Measurements from ENCODE around the gene UNC5A. TPM values are rescaled to one million over a fixed set of nuclear protein-coding genes. Genes with fewer than 3 reads are reported as not detected.
A peak's percentile ranks its signal among the peaks of the same experiment; 100 is the strongest.

UNC5A gene
- total and polyA plus RNA-seq, 2 of the 8 experiments (the other 6 are each of a cell fraction or from before 2014, with no cell fraction given), result 4.0 to 7.6 TPM

DNA sequence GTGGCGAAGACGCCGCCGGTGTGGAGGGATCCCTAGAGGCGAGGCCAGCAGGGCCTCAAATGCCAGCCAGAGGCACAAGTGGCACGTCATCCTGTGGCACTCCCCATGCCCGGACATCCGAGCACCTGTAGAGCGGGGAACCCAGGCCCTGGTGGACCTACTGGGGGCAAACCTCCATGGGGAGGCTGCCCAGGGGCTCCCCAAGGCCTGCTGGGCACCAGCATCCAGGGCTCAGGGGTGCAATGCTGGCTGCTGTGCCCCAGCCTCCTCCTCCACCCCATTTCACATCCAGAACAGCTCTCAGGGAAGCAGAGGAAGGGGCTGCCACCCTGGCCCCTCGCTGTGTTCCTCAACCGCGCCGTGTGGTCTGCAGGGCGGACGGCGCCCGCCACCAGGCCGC, 45.2 kb downstream of the UNC5A start:
- no peak overlapping the region for H3K56ac ChIP-seq (replicated peaks; ENCODE audit: insufficient read length, low read depth, low read length)
- H2BK12ac ChIP-seq (ENCODE audit: low read depth, low read length), result 0 out of 2 replicates have a peak overlapping the region, but pooled peaks have one; percentile 9
- FAIRE-seq (no peak), DNase-seq (ENCODE audit: low read depth in 1 of 2, low spot score in 2 of 2) (no peak)
- H2BK20ac ChIP-seq (ENCODE audit: low read length), result no peak overlapping the region
- no peak overlapping the region for H2AFZ ChIP-seq (ENCODE audit: low read length)
- no peak overlapping the region; the same call in 1 of the 2 replicates for H4K8ac ChIP-seq (ENCODE audit: extremely low read depth, insufficient read depth, low read length)
- no peak overlapping the region for H3K4ac ChIP-seq (replicated peaks; ENCODE audit: insufficient read length, low read depth, low read length)
- no peak overlapping the region for H3K4me2 ChIP-seq (ENCODE audit: insufficient read depth in 1 of 2, low read depth in 2 of 2, low read length in 2 of 2)
- H3K27ac ChIP-seq (ENCODE audit: low read depth, low read length), result no peak overlapping the region
- H3K9me3 ChIP-seq (ENCODE audit: insufficient read depth in 2 of 2, low read depth in 1 of 2, low read length in 1 of 2), result no peaks in the 10 kb centered on the region
- H2BK15ac ChIP-seq (ENCODE audit: low read length), result no peak overlapping the region
- no peaks in the 10 kb centered on the region for H3K36me3 ChIP-seq (ENCODE audit: control insufficient read depth in 2 of 4, insufficient read depth in 4 of 4, low read length in 3 of 4)
- no peak overlapping the region for H3K14ac ChIP-seq (ENCODE audit: insufficient read length)
- H3K4me1 ChIP-seq (replicated peaks in 1 of 4; ENCODE audit: control insufficient read depth in 3 of 4, insufficient read depth in 4 of 4, low read length in 3 of 4), result no peaks in the 10 kb centered on the region
- H2BK5ac ChIP-seq (ENCODE audit: low read depth, low read length), result no peak overlapping the region
- WGBS, 2 experiments (ENCODE audit: extremely low coverage in 1 of 2, insufficient coverage in 1 of 2, insufficient read length in 1 of 2, insufficient replicate concordance in 2 of 2, low coverage in 1 of 2, low lambda C conversion rate in 2 of 2, missing lambda C conversion rate in 1 of 2), result 89% methylated on average over 18 of the region's 18 CpGs; no CpG with 5 or more reads in 1 of the 2 experiments
- H3K27me3 ChIP-seq (replicated peaks in 1 of 4; ENCODE audit: control insufficient read depth in 3 of 4, extremely low read depth in 1 of 4, insufficient read depth in 3 of 4, low read length in 3 of 4), result no peaks in the 10 kb centered on the region
- H2AK5ac ChIP-seq (ENCODE audit: low read depth, low read length), result no peak overlapping the region
- H3K18ac ChIP-seq (ENCODE audit: extremely low read depth, low read length), result no peak overlapping the region
- H3K79me1 ChIP-seq (ENCODE audit: low read depth, low read length), result no peaks in the 10 kb centered on the region
- ChIA-PET POLR2A (ENCODE audit: partially characterized antibody) (no interaction called here), CTCF (ENCODE audit: partially characterized antibody) (interaction anchor here (2.2 to 2.3 kb wide), 2 partner anchors 15 to 195 kb away, joined by 6 to 9 read pairs; no protein-coding TSS in a partner anchor)
- H3K23ac ChIP-seq (ENCODE audit: insufficient read length), result no peak overlapping the region
- H3K79me2 ChIP-seq (ENCODE audit: control insufficient read depth in 1 of 2, insufficient read depth in 2 of 2, low read length in 2 of 2), result no peaks in the 10 kb centered on the region
- no peak overlapping the region for H3K9ac ChIP-seq (replicated peaks in 1 of 4; ENCODE audit: extremely low read depth in 1 of 4, low read depth in 3 of 4, low read length in 3 of 4)
- no peak overlapping the region for H2BK120ac ChIP-seq (replicated peaks; ENCODE audit: low read depth, low read length)
- no peaks in the 10 kb centered on the region for H3K23me2 ChIP-seq (ENCODE audit: low read depth, low read length)
- H4K91ac ChIP-seq (replicated peaks; ENCODE audit: insufficient read length, low read length), result no peak overlapping the region
- peaks cover 1 to 2% of the 10 kb centered on the region in 2 experiments for H4K20me1 ChIP-seq (replicated peaks in 1 of 2; ENCODE audit: control insufficient read depth in 1 of 2, insufficient read depth in 2 of 2, low read length in 2 of 2)
- H4K5ac ChIP-seq (ENCODE audit: insufficient read length, low read depth, low read length), result no peak overlapping the region
- no peak overlapping the region for H3K4me3 ChIP-seq (ENCODE audit: extremely low read depth in 1 of 4, insufficient read depth in 2 of 4, low read depth in 3 of 4, low read length in 4 of 4)
- TF ChIP-seq RAD21 (IDR thresholded peaks at IDR 0.05 in 1 of 2, conservative IDR thresholded peaks at IDR 0.05 in 1 of 2; ENCODE audit: low read depth in 2 of 2, low read length in 2 of 2) (no peak), GTF2F1 (IDR thresholded peaks at IDR 0.05; ENCODE audit: borderline replicate concordance, low read depth, low read length) (no peak), SIRT6 (IDR thresholded peaks at IDR 0.05; ENCODE audit: low read length) (no peak), BACH1 (IDR thresholded peaks at IDR 0.05; ENCODE audit: low read length) (no peak), MAFK (IDR thresholded peaks at IDR 0.05; ENCODE audit: low read depth, low read length) (no peak), KDM1A (IDR thresholded peaks at IDR 0.05; ENCODE audit: borderline replicate concordance, low read length) (no peak), SIN3A (conservative IDR thresholded peaks at IDR 0.05 in 1 of 2, IDR thresholded peaks at IDR 0.05 in 1 of 2; ENCODE audit: low read depth in 1 of 2, low read length in 2 of 2) (no peak), KDM4A (IDR thresholded peaks at IDR 0.05; ENCODE audit: low read depth, low read length, severe bottlenecking) (no peak), SP2 (IDR thresholded peaks at IDR 0.05; ENCODE audit: low read length) (no peak), TAF1 (IDR thresholded peaks at IDR 0.05; ENCODE audit: low read depth, low read length) (no peak), JUND (IDR thresholded peaks at IDR 0.05; ENCODE audit: low read length) (no peak), MAX (IDR thresholded peaks at IDR 0.05) (no peak), TAF7 (optimal IDR thresholded peaks at IDR 0.05; ENCODE audit: borderline replicate concordance, low read depth, low read length) (no peak), CTBP2 (IDR thresholded peaks at IDR 0.05; ENCODE audit: borderline replicate concordance, insufficient read depth, insufficient read length, low read length) (no peak)

All from H1 (cell line).